HUES64 (cell line): ENCODE data around the gene ADARB1.

Experiments used
- H3K27ac ChIP-seq: 2 replicates; pipeline ENCODE4 v1.7.0; 2013; ENCODE audit warnings: low read depth, low read length, inconsistent platforms
- H3K27me3 ChIP-seq: 2 replicates; pipeline ENCODE4 v1.6.1; 2013; ENCODE audit warnings: mild to moderate bottlenecking, low read length; ENCODE audit not compliant: insufficient read depth
- H3K36me3 ChIP-seq: 2 replicates; pipeline ENCODE4 v1.6.1; 2013; ENCODE audit warnings: mild to moderate bottlenecking, low read length; ENCODE audit not compliant: insufficient read depth
- H3K4me1 ChIP-seq: 2 replicates; pipeline ENCODE4 v1.6.1; 2013; ENCODE audit warnings: mild to moderate bottlenecking, low read length, moderate library complexity; ENCODE audit not compliant: insufficient read depth
- H3K4me3 ChIP-seq: 2 replicates; pipeline ENCODE4 v1.5.1; 2013; ENCODE audit warnings: mild to moderate bottlenecking, low read length, moderate library complexity
- H3K9ac ChIP-seq: 2 replicates; pipeline ENCODE4 v1.6.1; 2013; ENCODE audit warnings: mild to moderate bottlenecking, low read depth, low read length
- H3K9me3 ChIP-seq: 2 replicates; pipeline ENCODE4 v1.6.1; 2013; ENCODE audit warnings: low read depth, low read length; ENCODE audit not compliant: insufficient read depth
- WGBS: fragments of 150-250, 120-280 bp; methylation state at CpG from one replicate; pipeline ENCODE4 v1.1.7; 2013; ENCODE audit warnings: missing lambda C conversion rate; 5-methylcytosine and 5-hydroxymethylcytosine counted together

The ADARB1 gene

DNA sequence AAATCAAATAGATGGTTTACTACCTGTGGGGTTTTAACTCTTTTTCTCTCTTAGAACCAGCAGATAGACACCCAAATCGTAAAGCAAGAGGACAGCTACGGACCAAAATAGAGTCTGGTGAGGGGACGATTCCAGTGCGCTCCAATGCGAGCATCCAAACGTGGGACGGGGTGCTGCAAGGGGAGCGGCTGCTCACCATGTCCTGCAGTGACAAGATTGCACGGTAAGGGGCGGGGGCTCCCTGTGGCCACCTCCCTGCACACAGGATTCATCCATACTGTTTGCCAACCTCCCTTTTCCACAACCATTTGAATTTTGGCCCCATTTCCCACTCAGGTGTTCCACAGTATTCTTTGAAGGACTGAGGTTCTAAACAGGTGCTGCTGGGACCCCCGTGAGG, 110.5 kb downstream of the ADARB1 start:
- H3K9me3 ChIP-seq: peaks cover 29% of the 10 kb centered on the region
- no peaks in the 10 kb centered on the region for H3K4me1 ChIP-seq
- H3K27ac ChIP-seq: no peak overlapping the region
- H3K27me3 ChIP-seq: no peaks in the 10 kb centered on the region
- 96% methylated on average over 11 of the region's 11 CpGs for WGBS
- no peak overlapping the region for H3K4me3 ChIP-seq
- H3K36me3 ChIP-seq: peaks cover 32% of the 10 kb centered on the region
- no peak overlapping the region for H3K9ac ChIP-seq

DNA sequence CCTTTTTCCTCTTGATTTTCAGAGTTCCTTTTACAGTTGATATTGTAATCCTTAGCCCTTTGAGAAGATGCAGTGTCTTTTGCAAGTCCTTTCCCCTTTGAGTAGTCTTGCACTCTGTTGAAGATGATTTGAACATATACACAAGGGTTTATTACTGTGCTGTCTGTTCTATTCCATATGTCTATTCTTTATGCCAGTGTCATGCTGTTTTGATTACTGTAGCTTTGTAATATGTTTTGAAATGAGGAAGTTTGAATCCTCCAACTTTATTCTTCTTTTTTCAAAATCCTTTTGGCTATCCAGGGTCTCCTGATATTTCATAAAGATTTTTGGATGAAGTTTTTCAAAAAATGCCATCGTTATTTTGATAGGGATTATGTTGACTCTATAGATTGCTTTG, 112.3 kb downstream of the ADARB1 start:
- WGBS: 100% methylated on average over 1 of the region's 1 CpG

DNA sequence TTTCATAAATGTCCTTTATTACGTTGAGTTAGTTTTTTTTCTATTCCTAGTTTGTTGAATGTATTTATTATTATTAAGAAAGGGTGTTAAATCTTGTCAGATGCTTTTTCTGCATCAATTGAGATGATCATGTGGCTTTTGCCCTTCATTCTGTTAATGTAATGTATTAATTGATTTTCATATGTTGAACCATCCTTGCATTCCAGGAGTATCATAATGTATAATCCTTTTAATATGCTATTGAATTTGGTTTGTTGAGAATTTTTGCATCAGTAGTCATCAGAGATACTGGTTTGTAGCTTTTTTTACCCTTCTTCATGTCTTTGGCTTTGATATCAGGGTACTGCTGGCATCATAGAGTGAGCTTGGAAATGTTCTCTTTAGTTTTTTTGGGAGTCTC, 113.3 kb downstream of the ADARB1 start:
- Histone ChIP-seq H3K9ac (no peak overlapping the region), H3K36me3 (peaks cover 35% of the 10 kb centered on the region), H3K27me3 (no peaks in the 10 kb centered on the region), H3K4me1 (no peaks in the 10 kb centered on the region), H3K9me3 (peaks cover 30% of the 10 kb centered on the region), H3K4me3 (no peak overlapping the region), H3K27ac (no peak overlapping the region)
- 100% methylated on average over 1 of the region's 1 CpG for WGBS

More for the DNA sequence above, 112.3 kb downstream of the ADARB1 start:
- Histone ChIP-seq H3K9ac (no peak overlapping the region), H3K4me1 (no peaks in the 10 kb centered on the region), H3K36me3 (peaks cover 35% of the 10 kb centered on the region), H3K27me3 (no peaks in the 10 kb centered on the region), H3K9me3 (peaks cover 30% of the 10 kb centered on the region), H3K27ac (no peak overlapping the region), H3K4me3 (no peak overlapping the region)

DNA sequence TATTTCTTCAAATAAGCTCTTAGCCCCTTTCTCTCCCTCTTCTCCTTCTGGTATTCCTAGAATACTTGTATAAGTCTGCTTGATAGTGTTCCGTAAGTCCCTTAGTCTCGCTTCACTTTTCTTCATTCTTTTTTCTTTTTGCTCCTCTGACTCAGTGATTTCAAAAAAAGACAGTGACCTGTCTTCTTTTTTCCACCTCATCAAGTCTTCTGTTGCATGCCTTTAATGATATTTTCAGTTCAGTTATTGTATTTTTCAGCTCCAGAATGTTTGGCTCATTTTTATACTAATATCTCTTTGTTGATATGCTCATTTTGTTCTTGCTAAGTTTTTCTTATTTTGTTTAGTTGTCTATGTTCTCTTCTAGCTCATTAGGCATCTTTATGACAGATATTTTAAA, 115.6 kb downstream of the ADARB1 start:
- 94% methylated on average over 2 of the region's 2 CpGs for WGBS

DNA sequence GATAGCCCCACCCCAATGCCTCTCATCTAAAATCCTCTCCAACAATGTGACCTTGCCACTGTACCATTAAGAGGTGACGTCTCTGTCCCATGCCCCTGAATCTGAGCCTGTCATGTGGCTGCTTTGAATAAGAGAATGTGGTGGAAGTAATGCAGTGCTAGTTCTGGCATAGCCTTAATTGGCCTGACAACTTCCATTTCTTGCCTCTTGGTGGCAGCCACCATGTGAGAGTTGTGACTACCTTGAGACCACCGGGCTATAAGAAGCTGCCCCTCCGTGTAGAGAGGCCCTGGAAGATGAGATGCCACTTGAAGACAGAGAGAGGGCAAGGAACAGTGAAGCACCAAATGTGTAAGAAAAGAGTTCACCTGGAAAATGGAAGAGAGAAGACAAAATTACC, 118.0 kb downstream of the ADARB1 start:
- Histone ChIP-seq H3K27me3 (no peaks in the 10 kb centered on the region), H3K4me3 (no peak overlapping the region), H3K36me3 (peaks cover 9% of the 10 kb centered on the region; the same call in 1 of the 2 replicates), H3K9me3 (peaks cover 16% of the 10 kb centered on the region), H3K9ac (no peak overlapping the region), H3K4me1 (no peaks in the 10 kb centered on the region), H3K27ac (no peak overlapping the region)
- WGBS: 59% methylated on average over 3 of the region's 3 CpGs

More for the DNA sequence above, 115.6 kb downstream of the ADARB1 start:
- Histone ChIP-seq H3K4me3 (no peak overlapping the region), H3K36me3 (peaks cover 31% of the 10 kb centered on the region), H3K4me1 (no peaks in the 10 kb centered on the region), H3K9ac (no peak overlapping the region), H3K27me3 (no peaks in the 10 kb centered on the region), H3K27ac (no peak overlapping the region), H3K9me3 (peaks cover 30% of the 10 kb centered on the region)

DNA sequence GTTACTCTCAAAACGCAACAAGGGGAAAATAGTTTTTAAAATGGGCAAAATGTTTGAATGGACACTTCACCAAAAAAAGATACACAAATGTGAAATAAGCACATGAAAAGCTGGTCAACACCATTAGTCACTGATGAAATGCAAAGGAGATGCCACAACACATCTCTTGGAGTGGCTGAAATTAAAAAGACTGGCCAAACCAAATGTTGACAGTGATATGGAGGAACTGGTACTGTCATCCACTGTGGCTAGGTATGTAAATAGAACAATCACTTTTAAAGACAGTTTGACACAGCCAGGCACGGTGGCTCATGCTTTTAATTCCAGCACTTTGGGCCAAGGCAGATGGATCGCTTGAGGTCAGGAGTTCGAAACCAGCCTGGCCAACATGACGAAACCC, 122.2 kb downstream of the ADARB1 start:
- WGBS: 94% methylated on average over 4 of the region's 5 CpGs
- H3K36me3 ChIP-seq: no peaks in the 10 kb centered on the region
- no peak overlapping the region for H3K27ac ChIP-seq
- H3K9me3 ChIP-seq: no peaks in the 10 kb centered on the region
- no peak overlapping the region for H3K4me3 ChIP-seq
- H3K9ac ChIP-seq: no peak overlapping the region
- no peaks in the 10 kb centered on the region for H3K4me1 ChIP-seq
- no peaks in the 10 kb centered on the region for H3K27me3 ChIP-seq

DNA sequence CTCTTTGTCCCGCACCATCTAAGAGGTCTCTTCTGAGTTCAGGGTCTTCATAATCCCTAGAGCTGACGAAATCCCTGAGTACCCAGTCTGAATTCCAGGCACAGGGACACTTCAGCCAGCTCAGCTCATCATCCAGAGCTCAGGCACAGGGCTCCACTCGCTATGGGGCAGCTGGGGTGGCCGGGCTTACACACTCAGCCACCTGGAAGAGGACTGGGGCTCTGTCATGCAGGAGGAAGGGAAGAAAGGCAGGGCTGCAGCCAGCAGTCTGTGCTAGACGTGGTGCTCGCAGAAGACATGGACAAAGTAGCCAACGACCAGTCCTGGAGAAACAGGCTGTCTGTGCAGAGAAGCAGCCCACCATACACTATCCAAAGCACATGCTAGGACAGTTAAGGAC, 124.8 kb downstream of the ADARB1 start:
- no peak overlapping the region for H3K9ac ChIP-seq
- no peak overlapping the region for H3K27ac ChIP-seq
- H3K4me1 ChIP-seq: no peaks in the 10 kb centered on the region
- H3K9me3 ChIP-seq: no peaks in the 10 kb centered on the region
- no peaks in the 10 kb centered on the region for H3K27me3 ChIP-seq
- no peaks in the 10 kb centered on the region for H3K36me3 ChIP-seq
- 89% methylated on average over 7 of the region's 7 CpGs for WGBS
- H3K4me3 ChIP-seq: no peak overlapping the region

DNA sequence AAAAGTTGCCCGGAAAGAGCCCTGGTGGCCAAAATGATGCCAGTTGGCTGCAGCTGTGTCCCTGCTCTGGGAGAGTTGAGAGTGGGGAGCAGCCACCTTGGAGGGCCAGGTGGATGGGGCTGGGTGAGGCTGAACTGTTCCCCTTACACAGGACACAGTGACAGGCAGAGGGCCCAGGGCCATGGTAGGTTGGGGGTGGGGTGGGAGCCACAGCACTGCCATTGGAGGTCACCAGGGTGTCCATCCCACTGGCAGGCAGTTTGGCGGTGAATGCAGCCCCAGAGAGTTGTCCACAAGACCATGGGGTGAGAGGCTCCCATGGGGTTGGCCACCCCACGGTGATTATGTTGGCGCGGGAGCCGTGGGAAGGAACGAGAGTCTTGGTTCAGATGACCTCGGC, 125.7 kb downstream of the ADARB1 start:
- H3K9me3 ChIP-seq: no peaks in the 10 kb centered on the region
- H3K27ac ChIP-seq: no peak overlapping the region
- no peaks in the 10 kb centered on the region for H3K27me3 ChIP-seq
- H3K9ac ChIP-seq: no peak overlapping the region
- 96% methylated on average over 8 of the region's 8 CpGs for WGBS
- 0 out of 2 replicates have a peak, but pooled peaks cover 5% of the 10 kb centered on the region for H3K36me3 ChIP-seq
- no peaks in the 10 kb centered on the region for H3K4me1 ChIP-seq
- no peak overlapping the region for H3K4me3 ChIP-seq

DNA sequence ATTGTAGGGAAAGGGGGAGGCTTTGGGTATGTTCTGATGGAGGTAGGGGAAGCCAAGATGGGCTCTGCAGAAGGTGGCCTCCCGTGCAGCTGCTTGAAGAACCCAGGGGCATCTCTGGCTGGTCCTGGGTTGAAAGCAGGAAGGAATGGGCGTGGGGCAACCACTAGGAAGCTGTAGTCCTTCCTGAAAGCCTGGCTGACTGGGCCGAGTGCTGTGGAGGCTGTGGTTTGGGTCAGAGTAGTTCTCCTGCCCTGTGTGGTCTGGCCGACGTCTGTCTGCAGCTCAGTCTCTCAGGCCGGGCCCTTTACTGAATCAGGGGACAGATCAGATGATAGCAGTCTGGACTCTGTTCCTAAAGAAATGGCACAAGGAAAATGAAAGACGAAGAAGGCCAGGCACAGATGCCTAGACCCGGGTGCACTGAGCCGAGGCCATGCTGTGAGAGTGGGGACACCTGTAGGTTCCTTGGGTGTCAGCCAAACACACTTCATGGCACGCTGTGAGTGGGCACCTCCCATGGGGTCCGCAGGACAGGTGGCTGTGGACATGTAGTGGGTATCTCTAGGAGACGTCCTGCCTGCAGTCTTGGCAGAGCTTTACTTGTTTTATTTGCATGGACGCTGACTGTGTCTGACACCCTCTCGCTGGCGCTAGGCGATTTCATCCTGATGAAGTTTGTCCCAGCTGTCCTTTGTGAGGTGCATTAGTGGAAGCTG, 126.4 kb downstream of the ADARB1 start:
- 0 out of 2 replicates have a peak, but pooled peaks cover 5% of the 10 kb centered on the region for H3K36me3 ChIP-seq
- H3K9ac ChIP-seq: no peak overlapping the region
- H3K4me3 ChIP-seq: no peak overlapping the region
- H3K4me1 ChIP-seq: no peaks in the 10 kb centered on the region
- 93% methylated on average over 16 of the region's 16 CpGs for WGBS
- no peaks in the 10 kb centered on the region for H3K9me3 ChIP-seq
- no peak overlapping the region for H3K27ac ChIP-seq
- H3K27me3 ChIP-seq: no peaks in the 10 kb centered on the region

DNA sequence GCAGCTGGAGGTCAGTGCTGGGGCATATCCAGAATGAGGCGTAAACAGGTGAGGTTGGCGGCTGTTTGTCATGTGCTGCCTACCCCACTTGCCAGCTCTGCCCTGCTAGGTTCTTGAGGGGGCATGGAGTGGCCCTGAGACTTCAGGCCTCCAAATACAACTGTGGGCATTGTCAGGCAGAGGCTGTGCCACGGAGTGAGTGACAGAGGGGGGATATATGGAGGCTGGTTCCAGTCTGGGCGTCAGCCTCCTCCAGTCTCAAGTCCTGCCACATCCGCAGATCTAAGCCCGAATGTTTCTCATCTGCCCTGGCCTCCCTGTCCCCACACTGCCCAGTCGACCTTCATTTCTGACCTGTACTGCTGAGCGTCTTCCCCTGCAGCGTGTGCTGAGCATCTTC, 128.0 kb downstream of the ADARB1 start:
- no peak overlapping the region for H3K9ac ChIP-seq
- no peaks in the 10 kb centered on the region for H3K4me1 ChIP-seq
- WGBS: 91% methylated on average over 9 of the region's 9 CpGs
- no peak overlapping the region for H3K4me3 ChIP-seq
- no peak overlapping the region for H3K27ac ChIP-seq
- H3K27me3 ChIP-seq: no peaks in the 10 kb centered on the region
- 0 out of 2 replicates have a peak, but pooled peaks cover 5% of the 10 kb centered on the region for H3K36me3 ChIP-seq
- H3K9me3 ChIP-seq: no peaks in the 10 kb centered on the region

DNA sequence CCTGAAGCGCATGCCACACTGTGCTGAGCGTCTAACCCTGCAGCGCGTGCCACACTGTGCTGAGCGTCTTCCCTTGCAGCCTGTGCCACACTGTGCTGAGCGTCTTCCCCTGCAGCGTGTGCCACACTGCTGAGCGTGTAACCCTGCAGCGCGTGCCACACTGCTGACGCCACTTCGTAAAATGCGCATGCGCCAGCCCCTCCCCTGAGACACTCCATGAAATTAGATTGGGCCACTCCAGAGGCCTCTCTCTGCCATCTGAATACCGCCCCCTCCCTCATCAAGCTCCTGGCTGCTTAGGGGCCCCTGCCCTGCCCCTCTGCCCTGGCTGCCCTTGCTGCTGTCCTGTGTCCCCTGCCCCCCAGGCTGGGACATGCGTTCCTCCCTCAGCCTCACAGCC, 128.5 kb downstream of the ADARB1 start:
- Histone ChIP-seq H3K9me3 (no peaks in the 10 kb centered on the region), H3K27ac (no peak overlapping the region), H3K4me3 (no peak overlapping the region), H3K27me3 (no peaks in the 10 kb centered on the region), H3K4me1 (no peaks in the 10 kb centered on the region), H3K9ac (no peak overlapping the region), H3K36me3 (0 out of 2 replicates have a peak, but pooled peaks cover 5% of the 10 kb centered on the region)
- WGBS: 83% methylated on average over 16 of the region's 16 CpGs

DNA sequence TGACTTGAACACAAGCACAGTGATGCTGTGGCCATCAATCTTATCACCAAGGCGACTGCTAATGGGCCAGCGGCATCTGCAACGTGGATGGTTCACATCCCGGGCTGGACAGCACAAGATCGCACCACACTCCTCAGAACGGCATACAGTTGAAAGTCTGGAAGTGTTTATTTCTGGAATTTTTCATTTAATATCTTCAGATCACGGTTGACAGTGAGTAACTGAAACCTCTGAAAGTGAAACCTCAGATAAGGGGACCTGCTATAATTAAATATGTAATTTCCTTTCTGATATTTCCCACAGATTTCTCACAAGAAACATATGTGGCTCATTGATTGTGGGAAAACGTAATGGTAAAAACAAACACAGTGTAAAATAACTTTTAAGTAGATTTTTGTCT, 129.6 kb downstream of the ADARB1 start:
- Histone ChIP-seq H3K36me3 (0 out of 2 replicates have a peak, but pooled peaks cover 5% of the 10 kb centered on the region), H3K4me3 (no peak overlapping the region), H3K27me3 (no peaks in the 10 kb centered on the region), H3K9ac (no peak overlapping the region), H3K27ac (no peak overlapping the region), H3K9me3 (no peaks in the 10 kb centered on the region), H3K4me1 (no peaks in the 10 kb centered on the region)
- 97% methylated on average over 7 of the region's 8 CpGs for WGBS
